GM23338 (cell line): ENCODE data around the gene TARBP1. TPM values are rescaled to one million over a fixed set of nuclear protein-coding genes. Genes with fewer than 3 reads are reported as not detected.

Experiments used
- ATAC-seq: fragments of 200-7000 bp; cut with Tn5 transposase; 3 replicates; pipeline ENCODE4 v1.9.1; 2020
- DNase-seq: peaks from one replicate; pipeline ENCODE4 v3.0.0-alpha.2; 2015; ENCODE audit warnings: low spot score
- H2AFZ ChIP-seq: fragments of 200-600 bp; sonication (generic); 2 replicates; pipeline ENCODE4 v1.8.0; 2016; ENCODE audit warnings: antibody characterized with exemption, mild to moderate bottlenecking, moderate library complexity
- H3F3A ChIP-seq: fragments of 200-600 bp; sonication (generic); replicated peaks from 2 replicates; pipeline ENCODE4 v1.8.0; 2017; ENCODE audit warnings: antibody characterized with exemption, mixed run types, low read depth
- H3K27ac ChIP-seq: fragments of 200-600 bp; sonication (generic); 2 replicates; pipeline ENCODE4 v1.6.1; 2016; ENCODE audit warnings: low read depth
- H3K27me3 ChIP-seq: fragments of 200-600 bp; sonication (generic); 2 replicates; pipeline ENCODE4 v1.8.0; 2016; ENCODE audit warnings: mild to moderate bottlenecking, mixed run types, moderate library complexity; ENCODE audit not compliant: insufficient read depth
- H3K36me3 ChIP-seq: fragments of 200-600 bp; sonication (generic); 2 replicates; pipeline ENCODE4 v1.8.0; 2016; ENCODE audit warnings: mild to moderate bottlenecking; ENCODE audit not compliant: insufficient read depth
- H3K4me1 ChIP-seq: fragments of 200-600 bp; sonication (generic); 2 replicates; pipeline ENCODE4 v1.8.0; 2016; ENCODE audit warnings: mild to moderate bottlenecking, moderate library complexity; ENCODE audit not compliant: insufficient read depth
- H3K4me2 ChIP-seq: fragments of 200-600 bp; sonication (generic); 2 replicates; pipeline ENCODE4 v1.7.1; 2017; ENCODE audit warnings: mixed run types
- H3K4me3 ChIP-seq: fragments of 200-600 bp; sonication (generic); 2 replicates; pipeline ENCODE4 v1.6.1; 2016; ENCODE audit warnings: mixed run types
- H3K79me2 ChIP-seq: fragments of 200-600 bp; sonication (generic); replicated peaks from 2 replicates; pipeline ENCODE4 v1.8.0; 2017; ENCODE audit warnings: mild to moderate bottlenecking; ENCODE audit not compliant: insufficient read depth
- H3K9me2 ChIP-seq: fragments of 200-600 bp; sonication (generic); 2 replicates; pipeline ENCODE4 v1.8.0; 2017; ENCODE audit not compliant: insufficient read depth
- H4K20me1 ChIP-seq: fragments of 200-600 bp; sonication (generic); replicated peaks from 2 replicates; pipeline ENCODE4 v1.8.0; 2017; ENCODE audit warnings: mild to moderate bottlenecking; ENCODE audit not compliant: insufficient read depth
- H3K27ac Mint-ChIP-seq: 2 replicates; pipeline ENCODE4 v1.8.0; 2020; ENCODE audit warnings: inconsistent platforms, mild to moderate bottlenecking, moderate library complexity, mixed read lengths
- H3K27me3 Mint-ChIP-seq: 3 replicates; pipeline ENCODE4 v1.8.0; 2022; ENCODE audit warnings: low read depth, mild to moderate bottlenecking, moderate library complexity, mixed read lengths, inconsistent platforms; ENCODE audit not compliant: insufficient read depth, poor library complexity
- H3K36me3 Mint-ChIP-seq: 3 replicates; pipeline ENCODE4 v1.8.0; 2021; ENCODE audit warnings: low read depth, mild to moderate bottlenecking, inconsistent platforms, moderate library complexity, mixed read lengths
- H3K4me1 Mint-ChIP-seq: 3 replicates; pipeline ENCODE4 v1.8.0; 2020; ENCODE audit warnings: mild to moderate bottlenecking, inconsistent platforms, mixed read lengths
- H3K4me3 Mint-ChIP-seq: 3 replicates; pipeline ENCODE4 v1.8.0; 2021; ENCODE audit warnings: moderate library complexity, mild to moderate bottlenecking, inconsistent platforms, mixed read lengths
- H3K9me3 Mint-ChIP-seq: 3 replicates; pipeline ENCODE4 v1.8.0; 2020; ENCODE audit warnings: moderate library complexity, mild to moderate bottlenecking, inconsistent platforms, mixed read lengths
- CREB1 ChIP-seq: fragments of 250-450 bp; sonication (Bioruptor Pico); IDR thresholded peaks from 2 replicates; pipeline ENCODE4 v1.5.0; 2020; ENCODE audit warnings: low read depth, mild to moderate bottlenecking, moderate library complexity
- ETS1 ChIP-seq: IDR thresholded peaks from 2 replicates; pipeline ENCODE4 v1.6.1; 2016; ENCODE audit warnings: antibody characterized with exemption
- EZH2 ChIP-seq: fragments of 200-600 bp; sonication (generic); IDR thresholded peaks from one replicate; pipeline ENCODE4 v1.8.0; 2017; ENCODE audit warnings: antibody characterized with exemption, mild to moderate bottlenecking, low read depth; ENCODE audit not compliant: unreplicated experiment
- EZH2phosphoT487 ChIP-seq: fragments of 200-600 bp; sonication (generic); IDR thresholded peaks from one replicate; pipeline ENCODE4 v1.8.1; 2018; ENCODE audit warnings: antibody characterized with exemption; ENCODE audit not compliant: unreplicated experiment
- JUNB ChIP-seq: IDR thresholded peaks from one replicate; pipeline ENCODE4 v1.6.1; 2016; ENCODE audit warnings: antibody characterized with exemption; ENCODE audit not compliant: unreplicated experiment
- NANOG ChIP-seq: IDR thresholded peaks from 2 replicates; pipeline ENCODE4 v1.6.1; 2016; ENCODE audit warnings: antibody characterized with exemption, borderline replicate concordance
- POLR2AphosphoS5 ChIP-seq: IDR thresholded peaks from 2 replicates; pipeline ENCODE4 v1.6.1; 2016; ENCODE audit warnings: antibody characterized with exemption, low read depth
- STAT1 ChIP-seq: IDR thresholded peaks from one replicate; pipeline ENCODE4 v1.6.1; 2016; ENCODE audit warnings: antibody characterized with exemption; ENCODE audit not compliant: unreplicated experiment
- ZNF114 ChIP-seq: fragments of 250-450 bp; sonication (Bioruptor Pico); IDR thresholded peaks from 2 replicates; pipeline ENCODE4 v1.5.0; 2020; ENCODE audit warnings: mild to moderate bottlenecking, moderate library complexity
- ZNF331 ChIP-seq: fragments of 250-450 bp; sonication (Bioruptor Pico); IDR thresholded peaks from 2 replicates; pipeline ENCODE4 v1.5.0; 2020; ENCODE audit warnings: low read depth, mild to moderate bottlenecking, moderate library complexity
- polyA plus RNA-seq: library from polyadenylated mRNA; unstranded; fragments of >200 nt; fragmentation: Nextera tagmentation; extraction: Ambion mirVana; gene quantifications from 2 replicates; pipeline ENCODE4 v1.2.1, GENCODE V29; 2016
- total RNA-seq: library from RNA; depleted of rRNA; stranded (reverse); fragments of >200 nt; shearing (Covaris generic); gene quantifications from 2 replicates; pipeline ENCODE4 v1.2.3, GENCODE V29; 2014
- TF ChIP-seq, protein P1 (sequence below): fragments of 250-450 bp; sonication (Bioruptor Pico); IDR thresholded peaks from 2 replicates; pipeline ENCODE4 v1.5.0; 2020; ENCODE audit warnings: mild to moderate bottlenecking, moderate library complexity
- TF ChIP-seq, protein P2 (sequence below): IDR thresholded peaks from one replicate; pipeline ENCODE4 v1.6.1; 2018; ENCODE audit warnings: antibody characterized with exemption; ENCODE audit not compliant: unreplicated experiment
- TF ChIP-seq, protein P3 (sequence below), 2 experiments: fragments of 200-600 bp in 1 of 2; sonication (generic) in 1 of 2; conservative IDR thresholded peaks; 2 replicates each; pipeline versions ENCODE4 v1.5.1 to v1.6.1; 2016 to 2017; ENCODE audit warnings: antibody characterized with exemption in 2 of 2, low read depth in 2 of 2, mild to moderate bottlenecking in 2 of 2, moderate library complexity in 1 of 2

The TARBP1 gene
- total and polyA plus RNA-seq, 2 experiments from 2014 or later, result 14.9 to 18.8 TPM

GRCh38 chr1:234467821-234468220, 11.2 kb downstream of the TARBP1 start:
- Mint-ChIP-seq H3K4me3 (no peak overlapping the region), H3K27ac (no peak overlapping the region), H3K9me3 (no peaks in the 10 kb centered on the region), H3K27me3 (no peaks in the 10 kb centered on the region), H3K36me3 (peaks cover 24% of the 10 kb centered on the region; the same call in 2 of the 3 replicates), H3K4me1 (no peaks in the 10 kb centered on the region)
- H4K20me1 ChIP-seq, result no peaks in the 10 kb centered on the region
- no peaks in the 10 kb centered on the region for H3K4me1 ChIP-seq
- ATAC-seq (no peak), DNase-seq (no peak)
- H3K27me3 ChIP-seq, result no peaks in the 10 kb centered on the region
- H3K9me2 ChIP-seq, result no peaks in the 10 kb centered on the region
- no peak overlapping the region for H2AFZ ChIP-seq
- no peak overlapping the region for H3K27ac ChIP-seq
- H3K4me2 ChIP-seq, result no peak overlapping the region
- no peaks in the 10 kb centered on the region for H3K36me3 ChIP-seq
- no peak for TF ChIP-seq CREB1 (CRISPR knock-in tag)
- TF ChIP-seq, protein P1, sequence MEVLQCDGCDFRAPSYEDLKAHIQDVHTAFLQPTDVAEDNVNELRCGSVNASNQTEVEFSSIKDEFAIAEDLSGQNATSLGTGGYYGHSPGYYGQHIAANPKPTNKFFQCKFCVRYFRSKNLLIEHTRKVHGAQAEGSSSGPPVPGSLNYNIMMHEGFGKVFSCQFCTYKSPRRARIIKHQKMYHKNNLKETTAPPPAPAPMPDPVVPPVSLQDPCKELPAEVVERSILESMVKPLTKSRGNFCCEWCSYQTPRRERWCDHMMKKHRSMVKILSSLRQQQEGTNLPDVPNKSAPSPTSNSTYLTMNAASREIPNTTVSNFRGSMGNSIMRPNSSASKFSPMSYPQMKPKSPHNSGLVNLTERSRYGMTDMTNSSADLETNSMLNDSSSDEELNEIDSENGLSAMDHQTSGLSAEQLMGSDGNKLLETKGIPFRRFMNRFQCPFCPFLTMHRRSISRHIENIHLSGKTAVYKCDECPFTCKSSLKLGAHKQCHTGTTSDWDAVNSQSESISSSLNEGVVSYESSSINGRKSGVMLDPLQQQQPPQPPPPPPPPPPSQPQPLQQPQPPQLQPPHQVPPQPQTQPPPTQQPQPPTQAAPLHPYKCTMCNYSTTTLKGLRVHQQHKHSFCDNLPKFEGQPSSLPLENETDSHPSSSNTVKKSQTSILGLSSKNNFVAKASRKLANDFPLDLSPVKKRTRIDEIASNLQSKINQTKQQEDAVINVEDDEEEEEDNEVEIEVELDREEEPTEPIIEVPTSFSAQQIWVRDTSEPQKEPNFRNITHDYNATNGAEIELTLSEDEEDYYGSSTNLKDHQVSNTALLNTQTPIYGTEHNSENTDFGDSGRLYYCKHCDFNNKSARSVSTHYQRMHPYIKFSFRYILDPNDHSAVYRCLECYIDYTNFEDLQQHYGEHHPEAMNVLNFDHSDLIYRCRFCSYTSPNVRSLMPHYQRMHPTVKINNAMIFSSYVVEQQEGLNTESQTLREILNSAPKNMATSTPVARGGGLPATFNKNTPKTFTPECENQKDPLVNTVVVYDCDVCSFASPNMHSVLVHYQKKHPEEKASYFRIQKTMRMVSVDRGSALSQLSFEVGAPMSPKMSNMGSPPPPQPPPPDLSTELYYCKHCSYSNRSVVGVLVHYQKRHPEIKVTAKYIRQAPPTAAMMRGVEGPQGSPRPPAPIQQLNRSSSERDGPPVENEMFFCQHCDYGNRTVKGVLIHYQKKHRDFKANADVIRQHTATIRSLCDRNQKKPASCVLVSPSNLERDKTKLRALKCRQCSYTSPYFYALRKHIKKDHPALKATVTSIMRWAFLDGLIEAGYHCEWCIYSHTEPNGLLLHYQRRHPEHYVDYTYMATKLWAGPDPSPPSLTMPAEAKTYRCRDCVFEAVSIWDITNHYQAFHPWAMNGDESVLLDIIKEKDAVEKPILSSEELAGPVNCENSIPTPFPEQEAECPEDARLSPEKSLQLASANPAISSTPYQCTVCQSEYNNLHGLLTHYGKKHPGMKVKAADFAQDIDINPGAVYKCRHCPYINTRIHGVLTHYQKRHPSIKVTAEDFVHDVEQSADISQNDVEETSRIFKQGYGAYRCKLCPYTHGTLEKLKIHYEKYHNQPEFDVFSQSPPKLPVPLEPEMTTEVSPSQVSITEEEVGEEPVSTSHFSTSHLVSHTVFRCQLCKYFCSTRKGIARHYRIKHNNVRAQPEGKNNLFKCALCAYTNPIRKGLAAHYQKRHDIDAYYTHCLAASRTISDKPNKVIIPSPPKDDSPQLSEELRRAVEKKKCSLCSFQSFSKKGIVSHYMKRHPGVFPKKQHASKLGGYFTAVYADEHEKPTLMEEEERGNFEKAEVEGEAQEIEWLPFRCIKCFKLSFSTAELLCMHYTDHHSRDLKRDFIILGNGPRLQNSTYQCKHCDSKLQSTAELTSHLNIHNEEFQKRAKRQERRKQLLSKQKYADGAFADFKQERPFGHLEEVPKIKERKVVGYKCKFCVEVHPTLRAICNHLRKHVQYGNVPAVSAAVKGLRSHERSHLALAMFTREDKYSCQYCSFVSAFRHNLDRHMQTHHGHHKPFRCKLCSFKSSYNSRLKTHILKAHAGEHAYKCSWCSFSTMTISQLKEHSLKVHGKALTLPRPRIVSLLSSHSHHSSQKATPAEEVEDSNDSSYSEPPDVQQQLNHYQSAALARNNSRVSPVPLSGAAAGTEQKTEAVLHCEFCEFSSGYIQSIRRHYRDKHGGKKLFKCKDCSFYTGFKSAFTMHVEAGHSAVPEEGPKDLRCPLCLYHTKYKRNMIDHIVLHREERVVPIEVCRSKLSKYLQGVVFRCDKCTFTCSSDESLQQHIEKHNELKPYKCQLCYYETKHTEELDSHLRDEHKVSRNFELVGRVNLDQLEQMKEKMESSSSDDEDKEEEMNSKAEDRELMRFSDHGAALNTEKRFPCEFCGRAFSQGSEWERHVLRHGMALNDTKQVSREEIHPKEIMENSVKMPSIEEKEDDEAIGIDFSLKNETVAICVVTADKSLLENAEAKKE (CRISPR knock-in tag), result no peak
- TF ChIP-seq, protein P2, sequence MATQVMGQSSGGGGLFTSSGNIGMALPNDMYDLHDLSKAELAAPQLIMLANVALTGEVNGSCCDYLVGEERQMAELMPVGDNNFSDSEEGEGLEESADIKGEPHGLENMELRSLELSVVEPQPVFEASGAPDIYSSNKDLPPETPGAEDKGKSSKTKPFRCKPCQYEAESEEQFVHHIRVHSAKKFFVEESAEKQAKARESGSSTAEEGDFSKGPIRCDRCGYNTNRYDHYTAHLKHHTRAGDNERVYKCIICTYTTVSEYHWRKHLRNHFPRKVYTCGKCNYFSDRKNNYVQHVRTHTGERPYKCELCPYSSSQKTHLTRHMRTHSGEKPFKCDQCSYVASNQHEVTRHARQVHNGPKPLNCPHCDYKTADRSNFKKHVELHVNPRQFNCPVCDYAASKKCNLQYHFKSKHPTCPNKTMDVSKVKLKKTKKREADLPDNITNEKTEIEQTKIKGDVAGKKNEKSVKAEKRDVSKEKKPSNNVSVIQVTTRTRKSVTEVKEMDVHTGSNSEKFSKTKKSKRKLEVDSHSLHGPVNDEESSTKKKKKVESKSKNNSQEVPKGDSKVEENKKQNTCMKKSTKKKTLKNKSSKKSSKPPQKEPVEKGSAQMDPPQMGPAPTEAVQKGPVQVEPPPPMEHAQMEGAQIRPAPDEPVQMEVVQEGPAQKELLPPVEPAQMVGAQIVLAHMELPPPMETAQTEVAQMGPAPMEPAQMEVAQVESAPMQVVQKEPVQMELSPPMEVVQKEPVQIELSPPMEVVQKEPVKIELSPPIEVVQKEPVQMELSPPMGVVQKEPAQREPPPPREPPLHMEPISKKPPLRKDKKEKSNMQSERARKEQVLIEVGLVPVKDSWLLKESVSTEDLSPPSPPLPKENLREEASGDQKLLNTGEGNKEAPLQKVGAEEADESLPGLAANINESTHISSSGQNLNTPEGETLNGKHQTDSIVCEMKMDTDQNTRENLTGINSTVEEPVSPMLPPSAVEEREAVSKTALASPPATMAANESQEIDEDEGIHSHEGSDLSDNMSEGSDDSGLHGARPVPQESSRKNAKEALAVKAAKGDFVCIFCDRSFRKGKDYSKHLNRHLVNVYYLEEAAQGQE, result no peak
- no peak for TF ChIP-seq ZNF331 (CRISPR knock-in tag)
- TF ChIP-seq POLR2AphosphoS5, result no peak
- no peak for TF ChIP-seq JUNB
- TF ChIP-seq ETS1, result no peak
- TF ChIP-seq, protein P3, sequence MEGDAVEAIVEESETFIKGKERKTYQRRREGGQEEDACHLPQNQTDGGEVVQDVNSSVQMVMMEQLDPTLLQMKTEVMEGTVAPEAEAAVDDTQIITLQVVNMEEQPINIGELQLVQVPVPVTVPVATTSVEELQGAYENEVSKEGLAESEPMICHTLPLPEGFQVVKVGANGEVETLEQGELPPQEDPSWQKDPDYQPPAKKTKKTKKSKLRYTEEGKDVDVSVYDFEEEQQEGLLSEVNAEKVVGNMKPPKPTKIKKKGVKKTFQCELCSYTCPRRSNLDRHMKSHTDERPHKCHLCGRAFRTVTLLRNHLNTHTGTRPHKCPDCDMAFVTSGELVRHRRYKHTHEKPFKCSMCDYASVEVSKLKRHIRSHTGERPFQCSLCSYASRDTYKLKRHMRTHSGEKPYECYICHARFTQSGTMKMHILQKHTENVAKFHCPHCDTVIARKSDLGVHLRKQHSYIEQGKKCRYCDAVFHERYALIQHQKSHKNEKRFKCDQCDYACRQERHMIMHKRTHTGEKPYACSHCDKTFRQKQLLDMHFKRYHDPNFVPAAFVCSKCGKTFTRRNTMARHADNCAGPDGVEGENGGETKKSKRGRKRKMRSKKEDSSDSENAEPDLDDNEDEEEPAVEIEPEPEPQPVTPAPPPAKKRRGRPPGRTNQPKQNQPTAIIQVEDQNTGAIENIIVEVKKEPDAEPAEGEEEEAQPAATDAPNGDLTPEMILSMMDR (conservative IDR thresholded peaks at IDR 0.05; ENCODE audit: low read depth in 2 of 2), result no peak
- no peak for TF ChIP-seq EZH2phosphoT487
- TF ChIP-seq NANOG, result no peak
- no peak for TF ChIP-seq STAT1
- no peak for TF ChIP-seq EZH2
- TF ChIP-seq ZNF114 (CRISPR knock-in tag), result no peak
- no peak overlapping the region for H3K4me3 ChIP-seq
- H3F3A ChIP-seq, result no peaks in the 10 kb centered on the region
- H3K79me2 ChIP-seq, result peaks cover 12% of the 10 kb centered on the region
